Caco-2 (cell line): ENCODE measurements around the gene SOX6. TPM values are rescaled to one million over a fixed set of nuclear protein-coding genes. Genes with fewer than 3 reads are reported as not detected.

Experiments
- BruUV-seq: library from RNA; stranded (reverse); fragments of 400-500 nt; replicated peaks from 2 replicates; lab custom pipeline; 2021; lab: Mats Ljungman, UMichigan
- CTCF ChIA-PET: fragments of 300-600 bp; sonication (Branson Sonifier 250); formaldehyde crosslinking; loops from one replicate; lab custom pipeline; 2022; ENCODE audit warnings: antibody characterized with exemption; lab: Charles Lee
- POLR2A ChIA-PET: fragments of 300-600 bp; sonication (Branson Sonifier 250); formaldehyde crosslinking; loops from one replicate; lab custom pipeline; 2022; ENCODE audit warnings: antibody characterized with exemption; lab: Charles Lee
- DNase-seq, 2 experiments: peaks; one replicate each; pipeline versions ENCODE4 v3.0.0 to v3.0.0-alpha.2; 2020 to 2022
- H3K27me3 ChIP-seq: replicated peaks from 2 replicates; pipeline ENCODE4 v1.6.0; 2011; ENCODE audit warnings: low read length; ENCODE audit not compliant: control insufficient read depth, insufficient read depth
- H3K36me3 ChIP-seq: 2 replicates; pipeline ENCODE4 v1.5.1; 2011; ENCODE audit warnings: low read length; ENCODE audit not compliant: control insufficient read depth, insufficient read depth
- H3K4me1 ChIP-seq: fragments of 250-450 bp; sonication (Bioruptor Pico); 2 replicates; pipeline ENCODE4 v1.5.1; 2020; ENCODE audit warnings: mild to moderate bottlenecking
- H3K4me3 ChIP-seq: 2 replicates; pipeline ENCODE4 v1.5.1; 2011; ENCODE audit warnings: low read depth, mild to moderate bottlenecking, control low read depth, low read length
- H3K9me3 ChIP-seq: fragments of 250-450 bp; sonication (Bioruptor Pico); 2 replicates; pipeline ENCODE4 v1.5.1; 2020; ENCODE audit warnings: mild to moderate bottlenecking, moderate library complexity
- H3K27ac Mint-ChIP-seq: one replicate; pipeline ENCODE4 v1.8.0; 2022; ENCODE audit warnings: mixed read lengths; ENCODE audit not compliant: unreplicated experiment
- H3K27me3 Mint-ChIP-seq: one replicate; pipeline ENCODE4 v1.8.0; 2022; ENCODE audit warnings: mixed read lengths; ENCODE audit not compliant: insufficient read depth, unreplicated experiment
- H3K36me3 Mint-ChIP-seq: one replicate; pipeline ENCODE4 v1.8.0; 2022; ENCODE audit warnings: mild to moderate bottlenecking, mixed read lengths; ENCODE audit not compliant: insufficient read depth, unreplicated experiment
- H3K4me1 Mint-ChIP-seq: one replicate; pipeline ENCODE4 v1.8.0; 2022; ENCODE audit warnings: low read depth, mixed read lengths; ENCODE audit not compliant: unreplicated experiment
- H3K4me3 Mint-ChIP-seq: one replicate; pipeline ENCODE4 v1.8.0; 2022; ENCODE audit warnings: mild to moderate bottlenecking, moderate library complexity, mixed read lengths; ENCODE audit not compliant: unreplicated experiment
- H3K9me3 Mint-ChIP-seq: one replicate; pipeline ENCODE4 v1.8.0; 2022; ENCODE audit warnings: mixed read lengths; ENCODE audit not compliant: unreplicated experiment
- CTCF ChIP-seq, 2 experiments: fragments of 200-600 bp in 1 of 2; IDR thresholded peaks; 1 replicate in 1 of 2; 2 replicates in 1 of 2; pipeline versions ENCODE4 v1.5.1 to v1.8.0; 2011 to 2022; ENCODE audit warnings: antibody characterized with exemption in 1 of 2, control low read depth in 1 of 2, inconsistent platforms in 1 of 2, low read depth in 1 of 2, low read length in 1 of 2, mild to moderate bottlenecking in 1 of 2, moderate library complexity in 1 of 2; ENCODE audit not compliant: insufficient read depth in 1 of 2, severe bottlenecking in 1 of 2, unreplicated experiment in 1 of 2
- intact Hi-C: fragments of 100-400 bp; cut with micrococcal nuclease; formaldehyde crosslinking; loops from one replicate; pipeline ENCODE4 v1.10.0; 2022; ENCODE audit not compliant: unreplicated experiment
- total RNA-seq: library from RNA; stranded (reverse); gene quantifications from 2 replicates; pipeline ENCODE4 v1.2.3, GENCODE V29; 2022

Gene SOX6
- total RNA-seq, 1 experiment from 2014 or later, result 10.8 TPM

- POLR2A ChIA-PET, result no interaction called here
- DNase-seq, result no peak
- Mint-ChIP-seq H3K9me3 (no peaks in the 10 kb centered on the region), H3K36me3 (peaks cover 6% of the 10 kb centered on the region), H3K4me3 (no peak overlapping the region), H3K27me3 (no peaks in the 10 kb centered on the region), H3K4me1 (no peaks in the 10 kb centered on the region), H3K27ac (no peak overlapping the region)
- BruUV-seq, result no TSS peak
- H3K36me3 ChIP-seq, result no peaks in the 10 kb centered on the region
- no peak for TF ChIP-seq CTCF (IDR thresholded peaks at IDR 0.05; ENCODE audit: insufficient read depth in 1 of 2, low read depth in 1 of 2, low read length in 1 of 2, severe bottlenecking in 1 of 2, unreplicated experiment in 1 of 2)
- H3K27me3 ChIP-seq, result no peaks in the 10 kb centered on the region
- H3K9me3 ChIP-seq, result no peaks in the 10 kb centered on the region
- no peaks in the 10 kb centered on the region for H3K4me1 ChIP-seq
- intact Hi-C loops, result no loop called here
- CTCF ChIA-PET, result no interaction called here
- no peak overlapping the region for H3K4me3 ChIP-seq
Measured at GRCh38 chr11:16036218-16036617, 320.1 kb downstream of the SOX6 start.

GRCh38 chr11:16034074-16034473 is 322.3 kb downstream of the SOX6 start:
- ChIA-PET POLR2A (no interaction called here), CTCF (no interaction called here)
- Histone ChIP-seq H3K36me3 (no peaks in the 10 kb centered on the region), H3K4me1 (no peaks in the 10 kb centered on the region), H3K4me3 (no peak overlapping the region), H3K9me3 (no peaks in the 10 kb centered on the region), H3K27me3 (no peaks in the 10 kb centered on the region)
- no peak overlapping the region for H3K4me3 Mint-ChIP-seq
- no peaks in the 10 kb centered on the region for H3K27me3 Mint-ChIP-seq
- intact Hi-C loops, result no loop called here
- H3K36me3 Mint-ChIP-seq, result peaks cover 6% of the 10 kb centered on the region
- H3K9me3 Mint-ChIP-seq, result no peaks in the 10 kb centered on the region
- no TSS peak for BruUV-seq
- H3K27ac Mint-ChIP-seq, result no peak overlapping the region
- no peak for DNase-seq
- H3K4me1 Mint-ChIP-seq, result no peaks in the 10 kb centered on the region
- TF ChIP-seq CTCF (IDR thresholded peaks at IDR 0.05; ENCODE audit: insufficient read depth in 1 of 2, low read depth in 1 of 2, low read length in 1 of 2, severe bottlenecking in 1 of 2, unreplicated experiment in 1 of 2), result no peak

GRCh38 chr11:16032974-16033373 is 323.4 kb downstream of the SOX6 start:
- Histone ChIP-seq H3K4me3 (no peak overlapping the region), H3K4me1 (no peaks in the 10 kb centered on the region), H3K36me3 (no peaks in the 10 kb centered on the region), H3K9me3 (no peaks in the 10 kb centered on the region), H3K27me3 (no peaks in the 10 kb centered on the region)
- Mint-ChIP-seq H3K27me3 (no peaks in the 10 kb centered on the region), H3K9me3 (no peaks in the 10 kb centered on the region), H3K36me3 (peaks cover 6% of the 10 kb centered on the region), H3K27ac (no peak overlapping the region), H3K4me3 (no peak overlapping the region), H3K4me1 (no peaks in the 10 kb centered on the region)
- intact Hi-C loops, result no loop called here
- BruUV-seq, result no TSS peak
- CTCF ChIA-PET, result no interaction called here
- no peak for TF ChIP-seq CTCF (IDR thresholded peaks at IDR 0.05; ENCODE audit: insufficient read depth in 1 of 2, low read depth in 1 of 2, low read length in 1 of 2, severe bottlenecking in 1 of 2, unreplicated experiment in 1 of 2)
- no peak for DNase-seq
- POLR2A ChIA-PET, result no interaction called here
